Measurements from ENCODE around the gene FBRSL1.

DNA sequence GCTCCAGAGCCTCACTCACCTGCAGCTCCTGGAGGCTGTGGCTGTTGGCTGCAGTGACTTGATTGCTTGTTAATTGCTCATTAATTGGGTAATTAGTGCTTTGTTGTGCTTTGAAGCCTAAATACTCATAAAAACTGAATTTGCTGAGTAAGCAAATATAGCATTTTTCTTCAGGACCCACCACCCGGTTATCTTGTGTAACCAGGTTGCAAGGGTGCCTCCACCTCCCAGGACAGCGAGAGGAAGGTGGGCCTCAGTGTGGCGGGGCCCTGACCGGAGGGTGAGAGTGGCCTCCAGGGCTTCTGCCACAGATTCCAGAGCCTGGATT, 48.7 kb downstream of the FBRSL1 start:
- TF ChIP-seq EP300 (IDR thresholded peaks at IDR 0.05) = no peak
- TF ChIP-seq, protein P1, sequence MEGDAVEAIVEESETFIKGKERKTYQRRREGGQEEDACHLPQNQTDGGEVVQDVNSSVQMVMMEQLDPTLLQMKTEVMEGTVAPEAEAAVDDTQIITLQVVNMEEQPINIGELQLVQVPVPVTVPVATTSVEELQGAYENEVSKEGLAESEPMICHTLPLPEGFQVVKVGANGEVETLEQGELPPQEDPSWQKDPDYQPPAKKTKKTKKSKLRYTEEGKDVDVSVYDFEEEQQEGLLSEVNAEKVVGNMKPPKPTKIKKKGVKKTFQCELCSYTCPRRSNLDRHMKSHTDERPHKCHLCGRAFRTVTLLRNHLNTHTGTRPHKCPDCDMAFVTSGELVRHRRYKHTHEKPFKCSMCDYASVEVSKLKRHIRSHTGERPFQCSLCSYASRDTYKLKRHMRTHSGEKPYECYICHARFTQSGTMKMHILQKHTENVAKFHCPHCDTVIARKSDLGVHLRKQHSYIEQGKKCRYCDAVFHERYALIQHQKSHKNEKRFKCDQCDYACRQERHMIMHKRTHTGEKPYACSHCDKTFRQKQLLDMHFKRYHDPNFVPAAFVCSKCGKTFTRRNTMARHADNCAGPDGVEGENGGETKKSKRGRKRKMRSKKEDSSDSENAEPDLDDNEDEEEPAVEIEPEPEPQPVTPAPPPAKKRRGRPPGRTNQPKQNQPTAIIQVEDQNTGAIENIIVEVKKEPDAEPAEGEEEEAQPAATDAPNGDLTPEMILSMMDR (IDR thresholded peaks at IDR 0.05) = no peak

Measured in ovary (tissue), 3 donors.